HepG2 (cell line): Measurements from ENCODE around the gene AP2S1. TPM values are rescaled to one million over a fixed set of nuclear protein-coding genes. Genes with fewer than 3 reads are reported as not detected.

Experiments
- DDIT3 ChIP-seq: sonication (generic); formaldehyde crosslinking; IDR thresholded peaks from 2 replicates; pipeline ENCODE4 v1.4.0; 2020; ENCODE audit warnings: mild to moderate bottlenecking, missing genetic modification reagents
- EED ChIP-seq: sonication (generic); formaldehyde crosslinking; IDR thresholded peaks from 2 replicates; pipeline ENCODE4 v1.5.0; 2020; ENCODE audit warnings: mild to moderate bottlenecking, missing genetic modification reagents
- EP300 ChIP-seq, 3 experiments: sonication (generic) in 1 of 3; formaldehyde crosslinking in 1 of 3; IDR thresholded peaks; 2 replicates each; pipeline versions ENCODE4 v1.5.1 to v1.6.1; 2011 to 2020; ENCODE audit warnings: low read depth in 2 of 3, low read length in 2 of 3, borderline replicate concordance in 1 of 3, improper control_type of control experiment in 1 of 3, mild to moderate bottlenecking in 1 of 3, missing genetic modification reagents in 1 of 3, moderate library complexity in 1 of 3
- GATA4 ChIP-seq: sonication (generic); IDR thresholded peaks from 2 replicates; pipeline ENCODE4 v1.6.1; 2016; ENCODE audit warnings: antibody characterized with exemption, low read depth, borderline replicate concordance
- LCORL ChIP-seq, 2 experiments: fragments of 450-650 bp in 1 of 2; sonication (generic) in 1 of 2; formaldehyde crosslinking in 1 of 2; IDR thresholded peaks; 2 replicates each; pipeline versions ENCODE4 v1.5.0 to v1.6.1; 2017 to 2020; ENCODE audit warnings: antibody characterized with exemption in 1 of 2, missing genetic modification reagents in 1 of 2
- MAF1 ChIP-seq: sonication (generic); formaldehyde crosslinking; IDR thresholded peaks from 2 replicates; pipeline ENCODE4 v1.5.0; 2020; ENCODE audit warnings: missing genetic modification reagents, borderline replicate concordance
- MATR3 ChIP-seq: sonication (generic); formaldehyde crosslinking; IDR thresholded peaks from 2 replicates; pipeline ENCODE4 v1.4.0; 2020; ENCODE audit warnings: missing genetic modification reagents
- MYPOP ChIP-seq: sonication (generic); formaldehyde crosslinking; IDR thresholded peaks from 2 replicates; pipeline ENCODE4 v1.8.1; 2023; ENCODE audit warnings: mild to moderate bottlenecking, moderate library complexity, missing genetic modification reagents
- NFYC ChIP-seq: IDR thresholded peaks from 2 replicates; pipeline ENCODE4 v1.6.1; 2016; ENCODE audit warnings: missing genetic modification reagents, missing compliant biosample characterization
- NR2F2 ChIP-seq: IDR thresholded peaks from 2 replicates; pipeline ENCODE4 v1.6.1; 2012; ENCODE audit warnings: low read depth, inconsistent platforms, borderline replicate concordance
- NR2F6 ChIP-seq, 2 experiments: IDR thresholded peaks; 2 replicates each; pipeline ENCODE4 v1.6.1; 2016; ENCODE audit warnings: antibody characterized with exemption in 1 of 2, mild to moderate bottlenecking in 1 of 2
- RCOR2 ChIP-seq: IDR thresholded peaks from 2 replicates; pipeline ENCODE4 v1.6.1; 2016; ENCODE audit warnings: missing biosample characterization, missing genetic modification reagents
- RNF219 ChIP-seq: sonication (generic); formaldehyde crosslinking; IDR thresholded peaks from 2 replicates; pipeline ENCODE4 v1.5.0; 2020; ENCODE audit warnings: mild to moderate bottlenecking, missing genetic modification reagents
- RXRB ChIP-seq: IDR thresholded peaks from 2 replicates; pipeline ENCODE4 v1.6.1; 2016; ENCODE audit warnings: borderline replicate concordance, missing genetic modification reagents, missing compliant biosample characterization
- SOX6 ChIP-seq, 2 experiments: fragments of 450-650 bp in 1 of 2; sonication (generic) in 1 of 2; formaldehyde crosslinking in 1 of 2; IDR thresholded peaks; 2 replicates each; pipeline versions ENCODE4 v1.4.0 to v1.6.1; 2017 to 2020; ENCODE audit warnings: antibody characterized with exemption in 1 of 2, mild to moderate bottlenecking in 1 of 2, missing genetic modification reagents in 1 of 2
- SRY ChIP-seq: sonication (generic); formaldehyde crosslinking; IDR thresholded peaks from 2 replicates; pipeline ENCODE4 v1.8.0; 2022; ENCODE audit warnings: mild to moderate bottlenecking, missing genetic modification reagents
- ZEB1 ChIP-seq: IDR thresholded peaks from 2 replicates; pipeline ENCODE4 v1.6.1; 2012; ENCODE audit warnings: mild to moderate bottlenecking, low read depth, inconsistent platforms; ENCODE audit not compliant: insufficient replicate concordance
- ZFP91 ChIP-seq: sonication (generic); formaldehyde crosslinking; IDR thresholded peaks from 2 replicates; pipeline ENCODE4 v1.9.0; 2022; ENCODE audit warnings: missing genetic modification reagents, mild to moderate bottlenecking, borderline replicate concordance
- ZNF496 ChIP-seq: sonication (generic); formaldehyde crosslinking; IDR thresholded peaks from 2 replicates; pipeline ENCODE4 v1.8.1; 2023; ENCODE audit warnings: mild to moderate bottlenecking, moderate library complexity, missing genetic modification reagents; ENCODE audit not compliant: insufficient replicate concordance
- ZNF567 ChIP-seq: sonication (generic); formaldehyde crosslinking; IDR thresholded peaks from 2 replicates; pipeline ENCODE4 v1.8.1; 2023; ENCODE audit warnings: mild to moderate bottlenecking, missing genetic modification reagents, borderline replicate concordance
- ZNF652 ChIP-seq: IDR thresholded peaks from 2 replicates; pipeline ENCODE4 v1.6.1; 2016; ENCODE audit warnings: low read depth, borderline replicate concordance
- ZNF747 ChIP-seq: sonication (generic); formaldehyde crosslinking; IDR thresholded peaks from 2 replicates; pipeline ENCODE4 v1.8.1; 2023; ENCODE audit warnings: missing genetic modification reagents, mild to moderate bottlenecking, borderline replicate concordance
- polyA plus RNA-seq, 8 experiments: library from polyadenylated mRNA; depleted of rRNA in 3 of 8; stranded (reverse) in 7 of 8; unstranded in 1 of 8; fragments of >200 nt; fragmentation: Illumina TruSeq in 4 of 8; extraction: Trizol in 4 of 8; gene quantifications; 2 replicates each; pipeline versions ENCODE4 v1.2.1 to v1.2.3, GENCODE V29; 2011 to 2016; ENCODE audit warnings: low read depth in 4 of 8, missing spikeins in 1 of 8, mixed read lengths in 1 of 8; ENCODE audit not compliant: insufficient read depth in 1 of 8
- total RNA-seq, 5 experiments: library from RNA; depleted of rRNA; stranded (reverse); fragments of >200 nt; fragmentation: Illumina TruSeq; extraction: Trizol; gene quantifications; 2 replicates each; pipeline ENCODE4 v1.2.3, GENCODE V29; 2016; ENCODE audit warnings: low read depth in 1 of 5

The AP2S1 gene
- total and polyA plus RNA-seq, 2 of the 13 experiments (the other 11 are each of a cell fraction or from before 2014, with no cell fraction given) = 45.2 to 86.1 TPM

GRCh38 chr19:46788262-46788967 lies 62.2 kb downstream of the AP2S1 start, which contains the start of gene SLC1A5 (continued):
- TF ChIP-seq EP300 (IDR thresholded peaks at IDR 0.05; ENCODE audit: low read depth in 2 of 2, low read length in 2 of 2) = no peak
- TF ChIP-seq EP300 (CRISPR knock-in tag; IDR thresholded peaks at IDR 0.05; ENCODE audit: borderline replicate concordance) = no peak
- TF ChIP-seq NR2F6 (IDR thresholded peaks at IDR 0.05) = no peak
- peak; percentile 19; the same call in 1 of the 2 replicates for TF ChIP-seq NR2F6 (CRISPR knock-in tag; IDR thresholded peaks at IDR 0.05)
- no peak for TF ChIP-seq RCOR2
- no peak for TF ChIP-seq MATR3 (CRISPR knock-in tag)
- peak; percentile 78; the same call in 1 of the 2 replicates for TF ChIP-seq RXRB (CRISPR knock-in tag)
- 0 out of 2 replicates have a peak, but pooled peaks have one; percentile 15 for TF ChIP-seq NR2F2
- TF ChIP-seq ZEB1 = peak; percentile 29
- no peak for TF ChIP-seq LCORL (IDR thresholded peaks at IDR 0.05)
- TF ChIP-seq LCORL (CRISPR knock-in tag; IDR thresholded peaks at IDR 0.05) = no peak
- TF ChIP-seq DDIT3 = no peak
- TF ChIP-seq ZNF652 (CRISPR knock-in tag) = no peak
- peak; percentile 91 for TF ChIP-seq GATA4
- no peak for TF ChIP-seq EED (CRISPR knock-in tag)
- no peak for TF ChIP-seq ZNF496 (CRISPR knock-in tag)
- TF ChIP-seq MYPOP (CRISPR knock-in tag) = peak; percentile 74; the same call in 1 of the 2 replicates
- no peak for TF ChIP-seq SOX6 (IDR thresholded peaks at IDR 0.05)
- TF ChIP-seq SOX6 (CRISPR knock-in tag; IDR thresholded peaks at IDR 0.05) = peak; percentile 64; the same call in 1 of the 2 replicates
- TF ChIP-seq ZNF567 (CRISPR knock-in tag) = no peak
- TF ChIP-seq RNF219 (CRISPR knock-in tag) = 0 out of 2 replicates have a peak, but pooled peaks have one; percentile 83
- no peak for TF ChIP-seq MAF1 (CRISPR knock-in tag)
- TF ChIP-seq SRY (CRISPR knock-in tag) = peak; percentile 75; the same call in 1 of the 2 replicates
- peak; percentile 78 for TF ChIP-seq NFYC (CRISPR knock-in tag)
- no peak for TF ChIP-seq ZNF747 (CRISPR knock-in tag)
- TF ChIP-seq ZFP91 (CRISPR knock-in tag) = peak; percentile 65; the same call in 1 of the 2 replicates
